K562 (cell line): ENCODE data around the gene SLC7A6OS.

Experiments
- ARNT ChIP-seq, 2 experiments: fragments of 450-650 bp; IDR thresholded peaks; 2 replicates each; pipeline ENCODE4 v1.6.1; 2016; ENCODE audit warnings: mild to moderate bottlenecking in 1 of 2
- CTCF ChIP-seq, 3 experiments: IDR thresholded peaks in 2 of 3; conservative IDR thresholded peaks in 1 of 3; 2 replicates each; pipeline ENCODE4 v1.5.1; 2011 to 2012; ENCODE audit warnings: low read length in 3 of 3, mild to moderate bottlenecking in 3 of 3, control low read depth in 2 of 3, improper control_type of control experiment in 1 of 3, inconsistent platforms in 1 of 3, low read depth in 1 of 3, mixed read lengths in 1 of 3, moderate library complexity in 1 of 3; ENCODE audit not compliant: insufficient read depth in 2 of 3
- GATA2 ChIP-seq: sonication (generic); formaldehyde crosslinking; IDR thresholded peaks from 2 replicates; pipeline ENCODE4 v1.4.0; 2020; ENCODE audit warnings: mild to moderate bottlenecking, missing genetic modification reagents
- KDM5B ChIP-seq: fragments of 200-600 bp; sonication (generic); IDR thresholded peaks from 2 replicates; pipeline ENCODE4 v1.6.1; 2012; ENCODE audit warnings: low read depth, mild to moderate bottlenecking, moderate library complexity, low read length, control low read depth, inconsistent platforms; ENCODE audit not compliant: insufficient replicate concordance
- POLR2A ChIP-seq: fragments of 450-650 bp; conservative IDR thresholded peaks from 2 replicates; pipeline ENCODE4 v1.6.1; 2016
- POLR3A ChIP-seq: IDR thresholded peaks from 2 replicates; pipeline ENCODE4 v1.6.1; 2011; ENCODE audit warnings: borderline replicate concordance, mild to moderate bottlenecking, moderate library complexity; ENCODE audit not compliant: insufficient read length, insufficient read depth; ENCODE audit errors: extremely low read depth

DNA sequence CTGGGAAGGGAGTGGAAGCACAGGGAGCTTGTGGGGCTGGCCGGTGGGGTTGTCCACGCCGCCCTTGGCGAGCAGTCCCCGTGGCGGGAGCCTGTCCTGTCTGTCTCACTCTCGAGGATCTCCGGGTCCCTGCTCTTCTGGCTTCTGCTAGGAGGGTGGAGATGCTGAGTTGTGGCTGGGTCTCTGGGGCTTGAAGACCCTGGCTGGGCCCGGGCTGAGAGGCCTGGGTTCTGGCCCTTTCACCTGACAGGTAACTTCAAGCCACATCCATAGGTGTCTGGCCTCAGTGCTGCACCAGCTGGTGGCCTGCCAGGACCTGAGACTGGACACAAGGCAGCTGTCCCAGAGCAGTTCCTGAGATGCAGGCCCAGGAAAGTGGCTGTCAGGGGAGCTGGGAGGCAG, 46.8 kb upstream of the SLC7A6OS start:
- TF ChIP-seq KDM5B (no peak), POLR2A (no peak), ARNT (IDR thresholded peaks at IDR 0.05) (no peak), CTCF (IDR thresholded peaks at IDR 0.05 in 2 of 3, conservative IDR thresholded peaks at IDR 0.05 in 1 of 3; ENCODE audit: insufficient read depth in 2 of 3, low read depth in 1 of 3, low read length in 3 of 3) (no peak), GATA2 (CRISPR knock-in tag) (no peak), POLR3A (no peak)
